DMS153 (cell line): ENCODE data around the gene ZNF516.
A peak's percentile ranks its signal among the peaks of the same experiment; 100 is the strongest.

Experiments used
- DNase-seq: peaks from one replicate; lab custom pipeline; 2025; lab: John Stamatoyannopoulos, UW

Gene ZNF516

GRCh38 chr18:76506974-76507764 is 12.1 kb upstream of the ZNF516 start:
- DNase-seq: no peak

- no peak for DNase-seq
Observed at GRCh38 chr18:76506395-76506794, 11.4 kb upstream of the ZNF516 start.

- DNase-seq: no peak
Observed at GRCh38 chr18:76505614-76506013, 10.6 kb upstream of the ZNF516 start.

- DNase-seq: no peak
Observed at GRCh38 chr18:76504749-76505148, 9.7 kb upstream of the ZNF516 start.

GRCh38 chr18:76503649-76504386 is 8.8 kb upstream of the ZNF516 start:
- DNase-seq: no peak

- no peak for DNase-seq
Observed at GRCh38 chr18:76502551-76502950, 7.5 kb upstream of the ZNF516 start.

- no peak for DNase-seq
Observed at GRCh38 chr18:76499637-76500340, 4.7 kb upstream of the ZNF516 start.

GRCh38 chr18:76499021-76499420 is 4.0 kb upstream of the ZNF516 start:
- no peak for DNase-seq

GRCh38 chr18:76498064-76498463 is 3.0 kb upstream of the ZNF516 start:
- DNase-seq: no peak

GRCh38 chr18:76497021-76497420 is 2.0 kb upstream of the ZNF516 start:
- no peak for DNase-seq

- DNase-seq: peak; percentile 34
Observed at GRCh38 chr18:76496194-76496890, 1.3 kb upstream of the ZNF516 start.

- no peak for DNase-seq
Observed at GRCh38 chr18:76495435-76496193, 572 bp upstream of the ZNF516 start.

GRCh38 chr18:76494231-76495005 is 624 bp downstream of the ZNF516 start:
- no peak for DNase-seq

GRCh38 chr18:76493213-76494161 is 1.6 kb downstream of the ZNF516 start:
- no peak for DNase-seq

- peak; percentile 96 for DNase-seq
Observed at GRCh38 chr18:76492669-76493212, 2.3 kb downstream of the ZNF516 start.

- DNase-seq: no peak
Observed at GRCh38 chr18:76491776-76492668, 3.0 kb downstream of the ZNF516 start.

- no peak for DNase-seq
Observed at GRCh38 chr18:76491473-76491775, 3.6 kb downstream of the ZNF516 start.
